PC-9 (cell line): ENCODE data around the gene MSH5. TPM values are rescaled to one million over a fixed set of nuclear protein-coding genes. Genes with fewer than 3 reads are reported as not detected.

Experiments used
- BruUV-seq: library from RNA; stranded (reverse); fragments of 400-500 nt; replicated peaks from 2 replicates; lab custom pipeline; 2021; lab: Mats Ljungman, UMichigan
- CTCF ChIA-PET: fragments of 300-600 bp; sonication (Branson Sonifier 250); formaldehyde crosslinking; loops from one replicate; lab custom pipeline; 2022; ENCODE audit warnings: antibody characterized with exemption; lab: Charles Lee
- POLR2A ChIA-PET: fragments of 300-600 bp; sonication (Branson Sonifier 250); formaldehyde crosslinking; loops from one replicate; lab custom pipeline; 2022; ENCODE audit warnings: antibody characterized with exemption; ENCODE audit not compliant: unreplicated experiment; lab: Charles Lee
- DNase-seq, 2 experiments: peaks; one replicate each; pipeline versions ENCODE4 v3.0.0 to v3.0.0-alpha.2; 2015 to 2022; ENCODE audit warnings: mixed read lengths in 1 of 2
- H2AFZ ChIP-seq: fragments of 200-600 bp; sonication (generic); 2 replicates; pipeline ENCODE4 v1.8.1; 2017; ENCODE audit warnings: antibody characterized with exemption
- H3F3A ChIP-seq: fragments of 200-600 bp; sonication (generic); 2 replicates; pipeline ENCODE4 v1.8.1; 2017; ENCODE audit warnings: antibody characterized with exemption, mild to moderate bottlenecking, low read depth; ENCODE audit not compliant: insufficient read depth
- H3K27ac ChIP-seq: fragments of 200-600 bp; sonication (generic); 2 replicates; pipeline ENCODE4 v1.6.1; 2016; ENCODE audit warnings: mixed run types
- H3K27me3 ChIP-seq: fragments of 200-600 bp; sonication (generic); 2 replicates; pipeline ENCODE4 v1.6.1; 2016; ENCODE audit warnings: low read depth, mixed run types; ENCODE audit not compliant: insufficient read depth
- H3K36me3 ChIP-seq: fragments of 200-600 bp; sonication (generic); 2 replicates; pipeline ENCODE4 v1.6.1; 2016; ENCODE audit warnings: low read depth, mixed run types
- H3K4me1 ChIP-seq: fragments of 200-600 bp; sonication (generic); replicated peaks from 2 replicates; pipeline ENCODE4 v1.6.1; 2016; ENCODE audit warnings: mixed run types; ENCODE audit not compliant: insufficient read depth
- H3K4me2 ChIP-seq: fragments of 200-600 bp; sonication (generic); 2 replicates; pipeline ENCODE4 v1.6.1; 2017; ENCODE audit warnings: mixed run types
- H3K4me3 ChIP-seq: fragments of 200-600 bp; sonication (generic); 2 replicates; pipeline ENCODE4 v1.6.1; 2016; ENCODE audit warnings: mixed run types
- H3K79me2 ChIP-seq: fragments of 200-600 bp; sonication (generic); 2 replicates; pipeline ENCODE4 v1.6.1; 2017; ENCODE audit warnings: low read depth, mixed run types
- H3K9me2 ChIP-seq: fragments of 200-600 bp; sonication (generic); 2 replicates; pipeline ENCODE4 v1.8.1; 2017; ENCODE audit warnings: mild to moderate bottlenecking; ENCODE audit not compliant: insufficient read depth
- H3K9me3 ChIP-seq: fragments of 200-600 bp; sonication (generic); 2 replicates; pipeline ENCODE4 v1.8.1; 2016; ENCODE audit warnings: low read depth; ENCODE audit not compliant: insufficient read depth
- H4K20me1 ChIP-seq: fragments of 200-600 bp; sonication (generic); 2 replicates; pipeline ENCODE4 v1.8.1; 2017; ENCODE audit not compliant: insufficient read depth
- EZH2 ChIP-seq: fragments of 200-600 bp; sonication (generic); IDR thresholded peaks from 2 replicates; pipeline ENCODE4 v1.8.0; 2017; ENCODE audit warnings: antibody characterized with exemption, low read depth
- intact Hi-C: fragments of 100-400 bp; cut with micrococcal nuclease; formaldehyde crosslinking; loops from one replicate; pipeline ENCODE4 v1.10.0; 2022; ENCODE audit not compliant: unreplicated experiment
- total RNA-seq: library from RNA; stranded (reverse); gene quantifications from 2 replicates; pipeline ENCODE4 v1.2.3, GENCODE V29; 2021
- TF ChIP-seq, protein P1 (sequence below): fragments of 200-600 bp; sonication (generic); conservative IDR thresholded peaks from 2 replicates; pipeline ENCODE4 v1.6.1; 2017; ENCODE audit warnings: mixed run types, antibody characterized with exemption, mild to moderate bottlenecking, moderate library complexity

MSH5 gene
- total RNA-seq, 1 experiment from 2014 or later, result 50.0 TPM

DNA sequence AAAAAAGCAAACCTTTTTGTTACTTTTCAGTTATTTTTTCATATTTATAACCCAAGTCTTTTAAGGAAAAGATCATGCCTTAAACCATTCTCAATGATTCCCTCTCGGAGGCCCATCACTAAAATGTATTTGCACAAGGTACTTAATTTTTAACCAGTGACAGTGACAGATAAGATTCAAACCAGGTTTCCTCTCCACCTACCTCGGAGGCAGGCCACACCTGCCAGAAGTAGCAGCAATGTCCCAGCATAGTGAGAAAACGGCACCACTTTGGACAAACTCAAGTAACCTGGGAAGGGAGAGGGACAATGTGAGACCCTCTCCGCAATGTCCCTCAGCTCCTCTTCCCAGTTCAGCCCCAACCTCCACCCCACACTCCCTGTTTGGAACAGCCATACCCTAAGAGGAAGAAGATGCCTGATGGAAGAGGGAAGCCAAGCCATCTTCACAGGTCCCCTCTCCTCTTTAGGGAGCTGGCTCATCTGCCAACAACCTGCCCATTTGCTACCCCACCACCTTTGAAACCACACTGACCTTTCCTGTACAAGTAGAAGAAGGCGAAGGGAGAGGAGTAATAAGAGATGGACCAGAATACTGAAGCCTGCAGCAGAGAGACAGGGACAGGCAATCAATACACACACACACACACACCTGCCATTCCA lies 38.9 kb upstream of the MSH5 start:
- Histone ChIP-seq H4K20me1 (no peaks in the 10 kb centered on the region; the same call in 1 of the 2 replicates), H3K79me2 (peaks cover 25% of the 10 kb centered on the region), H3K27me3 (no peaks in the 10 kb centered on the region), H3K4me2 (no peak overlapping the region), H3K4me1 (peaks cover 14% of the 10 kb centered on the region), H3K9me3 (no peaks in the 10 kb centered on the region), H3F3A (no peaks in the 10 kb centered on the region), H3K9me2 (no peaks in the 10 kb centered on the region), H3K27ac (no peak overlapping the region), H3K4me3 (no peak overlapping the region), H3K36me3 (peaks cover 6% of the 10 kb centered on the region; the same call in 1 of the 2 replicates), H2AFZ (no peak overlapping the region)
- intact Hi-C loops, result no loop called here
- ChIA-PET POLR2A (no interaction called here), CTCF (interaction anchor here (0.6 kb wide), 1 partner anchor 155 kb away, joined by 3 read pairs; the partner anchor contains the start of gene ATP6V1G2)
- no peak for DNase-seq
- BruUV-seq, result no TSS peak
- no peak for TF ChIP-seq EZH2
- TF ChIP-seq, protein P1, sequence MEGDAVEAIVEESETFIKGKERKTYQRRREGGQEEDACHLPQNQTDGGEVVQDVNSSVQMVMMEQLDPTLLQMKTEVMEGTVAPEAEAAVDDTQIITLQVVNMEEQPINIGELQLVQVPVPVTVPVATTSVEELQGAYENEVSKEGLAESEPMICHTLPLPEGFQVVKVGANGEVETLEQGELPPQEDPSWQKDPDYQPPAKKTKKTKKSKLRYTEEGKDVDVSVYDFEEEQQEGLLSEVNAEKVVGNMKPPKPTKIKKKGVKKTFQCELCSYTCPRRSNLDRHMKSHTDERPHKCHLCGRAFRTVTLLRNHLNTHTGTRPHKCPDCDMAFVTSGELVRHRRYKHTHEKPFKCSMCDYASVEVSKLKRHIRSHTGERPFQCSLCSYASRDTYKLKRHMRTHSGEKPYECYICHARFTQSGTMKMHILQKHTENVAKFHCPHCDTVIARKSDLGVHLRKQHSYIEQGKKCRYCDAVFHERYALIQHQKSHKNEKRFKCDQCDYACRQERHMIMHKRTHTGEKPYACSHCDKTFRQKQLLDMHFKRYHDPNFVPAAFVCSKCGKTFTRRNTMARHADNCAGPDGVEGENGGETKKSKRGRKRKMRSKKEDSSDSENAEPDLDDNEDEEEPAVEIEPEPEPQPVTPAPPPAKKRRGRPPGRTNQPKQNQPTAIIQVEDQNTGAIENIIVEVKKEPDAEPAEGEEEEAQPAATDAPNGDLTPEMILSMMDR, result no peak

DNA sequence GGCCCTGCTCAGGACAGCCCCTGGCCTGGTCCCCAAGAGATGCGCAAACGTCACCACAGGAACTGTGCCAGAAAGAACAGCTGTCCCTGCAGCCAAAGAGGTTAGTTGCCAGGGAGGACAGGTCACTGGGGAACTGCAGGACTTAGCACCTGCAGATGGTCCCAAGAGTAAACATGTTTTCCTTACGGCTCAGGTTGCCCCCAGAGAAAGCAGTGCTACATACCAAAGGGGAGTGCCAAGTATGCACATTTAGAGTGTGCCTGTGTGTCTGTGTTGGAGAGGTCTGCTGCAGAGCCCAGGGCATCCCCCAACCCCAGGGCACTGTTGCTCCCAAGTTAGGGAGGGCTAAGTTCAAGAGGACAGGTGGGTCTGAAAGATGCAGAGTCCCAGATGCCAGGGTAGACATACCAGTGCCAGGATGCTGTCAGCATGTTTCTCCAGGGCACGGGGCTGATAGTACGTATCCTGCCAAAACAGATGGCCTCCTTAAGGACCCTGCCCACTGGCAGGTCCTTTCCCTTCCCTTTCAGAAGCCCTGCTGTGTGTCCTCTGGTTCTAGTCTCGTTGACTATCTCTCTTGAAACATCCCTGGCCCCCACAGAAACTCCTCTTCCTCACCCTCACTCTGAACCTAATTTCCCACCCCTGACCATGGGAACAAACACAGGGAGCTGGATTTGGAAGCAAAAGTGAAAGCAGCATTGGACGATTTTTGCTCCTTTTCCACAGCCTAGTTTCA lies 38.0 kb upstream of the MSH5 start:
- intact Hi-C loops, result loop anchor here (2.0 kb wide), 2 partner anchors 37 to 49 kb away; partner anchors contain the start of gene BAG6
- H3K4me3 ChIP-seq, result peak overlapping the region; percentile 83
- POLR2A ChIA-PET, result interaction anchor here (0.5 to 0.7 kb wide), 3 partner anchors 37 to 125 kb away, joined by 4 to 7 read pairs (median 5); partner anchors contain the start of gene HSPA1B
- peaks cover 14% of the 10 kb centered on the region for H3K4me1 ChIP-seq
- H3K79me2 ChIP-seq, result peaks cover 25% of the 10 kb centered on the region
- TF ChIP-seq, protein P1, result no peak
- TF ChIP-seq EZH2, result no peak
- no TSS peak for BruUV-seq
- H3K9me3 ChIP-seq, result no peaks in the 10 kb centered on the region
- H4K20me1 ChIP-seq, result no peaks in the 10 kb centered on the region; the same call in 1 of the 2 replicates
- H3K36me3 ChIP-seq, result peaks cover 4% of the 10 kb centered on the region; the same call in 1 of the 2 replicates
- H3K27me3 ChIP-seq, result no peaks in the 10 kb centered on the region
- H3F3A ChIP-seq, result no peaks in the 10 kb centered on the region
- CTCF ChIA-PET, result interaction anchor here (0.6 kb wide), 1 partner anchor 156 kb away, joined by 3 read pairs; the partner anchor contains the start of gene ATP6V1G2
- peak overlapping the region; percentile 77; the same call in 1 of the 2 replicates for H3K27ac ChIP-seq
- peak overlapping the region; percentile 97 for H3K4me2 ChIP-seq
- peak overlapping the region; percentile 88 for H2AFZ ChIP-seq
- H3K9me2 ChIP-seq, result no peaks in the 10 kb centered on the region
- DNase-seq, result no peak

DNA sequence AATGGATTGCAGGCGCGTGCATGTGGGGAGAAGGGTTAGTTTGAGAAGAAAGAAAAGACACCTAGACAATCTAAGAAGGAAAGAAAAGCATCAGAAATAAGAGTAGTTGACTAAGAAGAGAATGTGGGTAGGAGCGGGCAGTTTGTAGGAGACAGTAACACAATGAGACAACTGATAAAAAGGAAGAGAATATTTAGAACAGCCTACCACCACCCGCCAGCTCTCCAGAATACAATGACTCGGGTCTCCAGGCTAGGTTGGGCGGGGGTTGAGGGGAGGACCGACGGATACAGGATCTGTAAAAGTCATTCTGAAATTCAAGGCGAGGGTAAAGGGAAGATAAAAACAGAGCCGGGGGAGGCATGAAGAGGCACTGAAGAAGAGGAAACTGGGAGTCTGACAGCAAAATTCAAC lies 37.4 kb upstream of the MSH5 start:
- Histone ChIP-seq H4K20me1 (no peaks in the 10 kb centered on the region; the same call in 1 of the 2 replicates), H3K9me3 (no peaks in the 10 kb centered on the region), H3K27me3 (no peaks in the 10 kb centered on the region), H3K36me3 (0 out of 2 replicates have a peak, but pooled peaks cover 3% of the 10 kb centered on the region), H3K4me2 (peak overlapping the region; percentile 97), H3K27ac (peak overlapping the region; percentile 77), H3K9me2 (no peaks in the 10 kb centered on the region), H3F3A (no peaks in the 10 kb centered on the region), H3K4me1 (peaks cover 14% of the 10 kb centered on the region), H3K4me3 (peak overlapping the region; percentile 83), H2AFZ (peak overlapping the region; percentile 88), H3K79me2 (peaks cover 25% of the 10 kb centered on the region)
- TF ChIP-seq EZH2, result no peak
- TF ChIP-seq, protein P1, result no peak
- CTCF ChIA-PET, result no interaction called here
- no TSS peak for BruUV-seq
- intact Hi-C loops, result loop anchor here (2.0 kb wide), 2 partner anchors 36 to 50 kb away; partner anchors contain the start of gene BAG6
- POLR2A ChIA-PET, result interaction anchor here (0.5 to 0.7 kb wide), 4 partner anchors 36 to 488 kb away, joined by 4 to 7 read pairs (median 4); partner anchors contain the start of genes HSPA1B and PBX2
- no peak for DNase-seq
